Activated CD4-positive, alpha-beta T cell treated with anti-CD3 and anti-CD28 coated beads, Interleukin-2, amount 10 ng/mL, durations not matched to agents 7 days and 5 days (primary cell): ENCODE measurements around the gene VAV2. TPM values are rescaled to one million over a fixed set of nuclear protein-coding genes. Genes with fewer than 3 reads are reported as not detected.

Experiments
- CTCF ChIA-PET: fragments of 350-600 bp; sonication (Branson Sonifier 250); formaldehyde crosslinking; loops from one replicate; lab custom pipeline; 2021; ENCODE audit warnings: antibody characterized with exemption; lab: Charles Lee
- POLR2A ChIA-PET: fragments of 350-600 bp; sonication (Branson Sonifier 250); formaldehyde crosslinking; loops from one replicate; lab custom pipeline; 2021; ENCODE audit warnings: antibody characterized with exemption; lab: Charles Lee
- DNase-seq: peaks from one replicate; pipeline ENCODE4 v3.0.0-alpha.2; 2020
- H3K27ac Mint-ChIP-seq: one replicate; pipeline ENCODE4 v1.8.0; 2021; ENCODE audit warnings: mild to moderate bottlenecking, moderate library complexity, mixed read lengths
- H3K27me3 Mint-ChIP-seq: one replicate; pipeline ENCODE4 v1.8.0; 2021; ENCODE audit warnings: mixed read lengths
- H3K36me3 Mint-ChIP-seq: one replicate; pipeline ENCODE4 v1.8.0; 2021; ENCODE audit warnings: low read depth, mixed read lengths
- H3K4me1 Mint-ChIP-seq: one replicate; pipeline ENCODE4 v1.8.0; 2021; ENCODE audit warnings: mixed read lengths
- H3K4me3 Mint-ChIP-seq: one replicate; pipeline ENCODE4 v1.8.0; 2021; ENCODE audit warnings: mild to moderate bottlenecking, moderate library complexity, mixed read lengths
- H3K9me3 Mint-ChIP-seq: one replicate; pipeline ENCODE4 v1.8.0; 2021; ENCODE audit warnings: mixed read lengths
- total RNA-seq, 2 experiments: library from RNA; stranded (reverse); gene quantifications; one replicate each; pipeline ENCODE4 v1.2.3, GENCODE V29; 2021

The VAV2 gene
- total RNA-seq, 2 experiments from 2014 or later = 6.2 TPM

DNA sequence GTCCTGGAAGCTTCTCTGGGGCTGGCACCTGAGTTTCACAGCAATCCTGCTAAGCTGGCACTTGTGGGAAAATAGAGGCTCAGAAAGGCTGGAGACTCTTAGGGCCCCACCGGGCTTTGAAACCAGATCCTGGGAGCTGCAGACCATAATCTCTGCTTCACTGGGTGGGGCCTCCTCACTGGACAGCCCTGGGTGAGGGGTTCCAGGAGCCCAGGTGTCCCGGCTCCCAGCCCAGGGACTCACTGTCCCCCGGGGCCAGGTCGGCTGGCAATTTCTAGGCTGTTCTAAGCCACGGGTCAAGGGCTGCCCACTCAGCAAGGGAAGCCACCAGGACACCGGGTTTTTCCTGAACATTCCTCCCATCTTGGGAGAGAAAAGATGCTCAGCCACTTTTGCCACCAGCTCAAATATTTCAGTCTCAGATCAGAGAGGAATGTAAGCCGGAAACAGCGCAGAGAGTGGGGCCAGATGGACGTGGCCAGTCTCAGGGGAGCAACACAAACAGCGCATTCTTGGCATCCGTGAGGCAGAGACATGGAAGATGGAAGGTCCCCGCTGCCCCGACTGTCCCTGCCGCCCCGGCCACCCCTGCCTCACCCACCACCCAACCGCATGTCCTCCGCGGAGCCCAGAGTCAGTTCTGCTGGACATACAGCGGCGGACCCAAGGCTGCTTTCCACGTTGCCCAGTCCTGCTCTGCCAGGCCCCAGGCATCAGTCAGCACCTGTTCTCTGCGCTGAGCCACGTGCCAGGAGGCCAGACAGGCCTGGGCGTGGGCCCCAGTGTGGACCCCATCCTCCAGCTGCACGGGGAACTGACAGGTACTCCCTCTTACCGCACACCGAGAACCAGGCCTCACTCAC lies 72.6 kb downstream of the VAV2 start:
- ChIA-PET CTCF (interaction anchor here (0.6 kb wide), 1 partner anchor 797 kb away, joined by 4 read pairs; no protein-coding TSS in a partner anchor), POLR2A (no interaction called here)
- no peak for DNase-seq
- Mint-ChIP-seq H3K4me3 (no peak overlapping the region), H3K9me3 (no peaks in the 10 kb centered on the region), H3K27me3 (no peaks in the 10 kb centered on the region), H3K4me1 (no peaks in the 10 kb centered on the region), H3K27ac (no peak overlapping the region), H3K36me3 (no peaks in the 10 kb centered on the region)

DNA sequence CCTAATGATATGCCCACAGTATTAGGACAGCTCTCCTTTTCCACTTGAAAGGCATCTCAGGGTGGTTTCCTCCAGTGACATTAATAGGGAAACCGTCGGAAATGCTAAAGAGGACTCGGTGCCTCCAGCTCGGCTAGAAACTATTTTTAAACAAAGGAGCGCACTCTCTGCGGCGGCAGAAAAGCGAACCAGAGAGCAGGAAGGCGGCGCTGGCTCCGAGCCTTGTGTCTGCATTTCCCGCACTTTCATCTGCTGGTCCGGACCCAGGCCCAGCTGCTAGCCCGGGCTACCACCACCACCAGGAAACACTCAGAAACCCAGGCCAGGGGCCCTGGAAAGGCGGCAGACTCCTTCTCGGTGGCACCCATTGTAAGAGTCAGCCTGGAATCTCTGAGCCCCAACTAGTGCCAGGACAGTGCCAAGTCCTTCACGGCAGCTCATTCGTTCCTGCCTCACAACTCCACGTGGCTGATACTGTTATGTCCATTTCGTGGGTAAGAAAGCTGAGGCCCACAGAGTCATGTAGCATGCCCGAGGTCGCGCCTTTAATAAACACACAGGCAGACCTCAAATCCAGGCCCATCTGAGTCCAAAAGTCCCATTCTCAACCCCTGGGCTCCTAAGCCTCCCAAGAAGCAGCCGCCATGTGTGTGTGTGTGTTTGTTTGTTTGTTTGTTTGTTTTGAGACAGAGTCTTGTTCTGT lies 73.9 kb downstream of the VAV2 start:
- no peaks in the 10 kb centered on the region for H3K9me3 Mint-ChIP-seq
- no peaks in the 10 kb centered on the region for H3K36me3 Mint-ChIP-seq
- H3K27me3 Mint-ChIP-seq = no peaks in the 10 kb centered on the region
- no peaks in the 10 kb centered on the region for H3K4me1 Mint-ChIP-seq
- ChIA-PET CTCF (no interaction called here), POLR2A (no interaction called here)
- no peak for DNase-seq
- no peak overlapping the region for H3K4me3 Mint-ChIP-seq
- no peak overlapping the region for H3K27ac Mint-ChIP-seq

DNA sequence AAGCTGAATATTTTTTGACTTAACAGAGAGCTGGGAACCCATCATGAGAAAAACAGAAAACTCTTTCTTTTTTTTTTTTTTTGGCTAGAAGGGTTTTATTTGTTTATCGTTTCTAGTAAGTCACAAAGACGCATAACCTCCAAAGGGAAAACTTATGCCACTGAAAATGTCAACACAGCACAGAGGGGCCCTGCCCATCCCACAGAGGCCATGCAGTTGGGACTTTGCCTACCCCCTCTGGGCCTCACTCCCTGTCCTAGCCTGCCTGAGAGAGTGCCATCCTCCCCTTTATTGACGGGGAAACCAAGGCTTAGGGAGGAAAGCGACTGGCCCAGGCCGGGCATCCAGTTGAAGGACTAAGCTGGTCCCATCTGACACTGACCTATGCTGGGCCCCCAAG lies 74.7 kb downstream of the VAV2 start:
- Mint-ChIP-seq H3K27ac (no peak overlapping the region), H3K4me1 (no peaks in the 10 kb centered on the region), H3K9me3 (no peaks in the 10 kb centered on the region), H3K4me3 (no peak overlapping the region), H3K36me3 (no peaks in the 10 kb centered on the region), H3K27me3 (no peaks in the 10 kb centered on the region)
- no peak for DNase-seq
- CTCF ChIA-PET = interaction anchor here (0.6 kb wide), 1 partner anchor 225 kb away, joined by 4 read pairs; no protein-coding TSS in a partner anchor
- POLR2A ChIA-PET = no interaction called here

DNA sequence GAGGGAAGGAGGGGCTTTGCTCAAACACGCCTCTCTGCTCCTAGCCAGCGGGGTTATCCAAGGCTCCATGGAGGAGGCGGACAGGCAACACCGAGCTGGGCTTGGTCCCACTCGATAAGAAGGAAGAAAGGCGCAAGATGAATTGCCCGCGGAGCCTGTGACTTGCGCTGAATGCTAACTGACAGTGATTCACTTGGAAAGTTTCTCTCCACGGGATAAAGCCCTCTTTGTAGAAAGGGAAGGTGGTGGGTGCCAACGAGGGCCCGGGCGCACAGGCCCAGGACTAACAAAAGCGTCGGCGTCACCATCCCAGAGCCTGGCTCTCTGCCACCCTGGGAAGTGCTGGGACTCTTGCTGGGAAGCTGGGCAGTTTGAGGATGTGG lies 76.0 kb downstream of the VAV2 start:
- ChIA-PET CTCF (no interaction called here), POLR2A (no interaction called here)
- Mint-ChIP-seq H3K4me1 (no peaks in the 10 kb centered on the region), H3K36me3 (no peaks in the 10 kb centered on the region), H3K27me3 (no peaks in the 10 kb centered on the region), H3K27ac (no peak overlapping the region), H3K9me3 (no peaks in the 10 kb centered on the region), H3K4me3 (no peak overlapping the region)
- no peak for DNase-seq

DNA sequence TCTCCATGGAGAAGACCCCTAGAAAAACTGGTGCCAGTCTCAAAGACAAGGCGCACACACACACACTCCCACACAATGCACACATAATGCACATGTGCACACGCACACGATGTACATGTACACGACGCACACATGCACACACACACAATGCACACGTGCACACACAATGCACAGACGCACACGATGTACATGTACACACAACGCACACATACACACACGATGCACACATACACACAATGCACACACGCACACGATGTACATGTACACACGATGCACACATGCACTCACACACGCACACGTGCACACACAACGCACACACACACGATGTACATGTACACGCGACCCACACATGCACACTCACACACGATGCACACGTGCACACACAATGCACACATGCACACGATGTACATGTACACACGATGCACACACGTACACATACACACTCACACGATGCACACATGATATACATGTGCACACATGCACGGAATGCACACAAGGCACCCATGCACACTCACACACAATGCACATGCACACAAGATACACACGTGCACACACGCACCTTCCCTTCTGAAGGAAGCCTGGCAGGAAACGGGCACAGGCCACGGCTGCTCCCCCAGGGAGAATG lies 76.5 kb downstream of the VAV2 start:
- Mint-ChIP-seq H3K4me3 (no peak overlapping the region), H3K9me3 (no peaks in the 10 kb centered on the region), H3K27ac (no peak overlapping the region), H3K27me3 (no peaks in the 10 kb centered on the region), H3K36me3 (no peaks in the 10 kb centered on the region), H3K4me1 (no peaks in the 10 kb centered on the region)
- POLR2A ChIA-PET = no interaction called here
- DNase-seq = no peak
- CTCF ChIA-PET = no interaction called here

DNA sequence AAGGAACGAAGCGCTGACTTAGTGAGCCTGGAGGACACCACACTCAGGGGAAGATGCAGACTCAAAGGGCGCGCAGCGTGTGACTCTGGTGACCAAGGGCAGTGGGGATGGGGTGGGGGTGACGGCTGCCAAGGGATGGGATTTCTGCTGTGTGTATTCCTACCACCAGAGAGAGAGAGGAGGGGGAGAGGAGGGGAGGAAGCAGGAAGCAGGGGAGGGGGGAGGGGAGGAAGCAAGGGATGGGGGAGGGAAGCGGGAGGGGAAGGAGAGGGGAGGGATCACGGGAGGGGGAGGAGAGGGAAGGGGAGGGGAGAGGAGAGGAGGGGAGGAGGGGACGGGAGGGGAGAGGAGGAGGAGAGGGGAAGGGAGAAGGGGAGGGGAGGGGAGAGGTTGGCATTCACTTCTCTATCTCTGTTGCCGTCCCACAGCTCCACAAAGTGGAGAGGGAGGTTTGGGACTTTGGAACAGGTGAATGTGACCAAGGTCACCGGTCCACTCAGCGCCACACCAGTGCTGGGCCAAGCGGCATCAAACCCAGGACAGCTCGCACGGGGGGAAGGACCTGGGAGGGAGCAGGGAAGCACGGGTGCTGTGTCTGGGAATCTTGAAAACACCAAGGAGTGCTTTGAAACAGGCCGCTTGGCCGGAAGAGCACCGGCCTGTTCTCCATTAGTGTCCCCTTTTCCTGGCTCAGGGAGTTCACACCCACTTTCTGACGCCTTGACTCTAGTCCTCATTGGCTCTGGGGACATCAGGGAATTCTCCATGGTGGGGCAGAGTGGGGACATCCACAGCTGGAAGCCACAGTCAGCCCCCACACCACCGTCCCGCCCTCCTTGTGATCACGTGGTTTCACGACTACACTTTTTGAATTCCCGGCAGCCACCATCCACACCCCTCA lies 77.4 kb downstream of the VAV2 start:
- Mint-ChIP-seq H3K4me1 (no peaks in the 10 kb centered on the region), H3K27ac (no peak overlapping the region), H3K36me3 (no peaks in the 10 kb centered on the region), H3K9me3 (no peaks in the 10 kb centered on the region), H3K27me3 (no peaks in the 10 kb centered on the region), H3K4me3 (no peak overlapping the region)
- no peak for DNase-seq
- CTCF ChIA-PET = no interaction called here
- POLR2A ChIA-PET = no interaction called here

DNA sequence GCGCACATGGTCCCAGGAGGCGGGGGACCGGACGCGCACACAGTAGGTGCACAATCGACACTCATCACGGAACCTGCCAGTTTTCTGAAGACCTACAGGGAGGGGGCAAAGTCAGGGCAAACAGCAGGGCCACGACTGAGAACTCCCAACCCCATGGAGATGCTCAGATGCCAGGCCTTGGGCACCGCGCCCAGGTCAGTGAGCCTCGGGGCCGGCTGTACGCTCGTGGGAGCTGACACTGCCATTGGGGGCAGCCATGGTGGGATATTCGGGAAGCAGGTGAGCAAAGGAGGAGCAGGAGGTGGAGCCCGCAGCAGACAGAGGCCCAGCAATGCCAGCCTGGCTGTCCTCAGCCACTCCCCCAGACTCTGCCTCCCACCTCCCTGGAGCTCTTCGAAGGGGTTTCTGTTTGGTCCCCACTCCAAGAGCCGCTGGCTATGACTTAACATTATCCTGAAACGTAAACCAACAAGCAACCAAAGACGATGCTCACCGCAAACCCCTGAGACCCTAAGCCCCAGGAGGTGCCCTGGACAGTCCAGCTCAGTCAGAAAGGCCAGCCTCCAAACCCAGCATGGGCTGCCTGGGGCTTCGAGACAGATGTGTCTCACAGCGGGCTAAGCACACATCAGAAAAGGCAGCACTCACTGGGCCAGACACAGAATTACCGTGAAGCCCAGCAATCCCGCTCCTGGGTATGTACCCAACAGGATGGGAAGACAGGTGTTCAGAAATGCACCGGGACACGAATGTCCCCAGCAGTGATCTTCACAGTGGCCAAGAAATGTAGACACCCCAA lies 78.4 kb downstream of the VAV2 start:
- Mint-ChIP-seq H3K4me1 (no peaks in the 10 kb centered on the region), H3K4me3 (no peak overlapping the region), H3K9me3 (no peaks in the 10 kb centered on the region), H3K27ac (no peak overlapping the region), H3K36me3 (no peaks in the 10 kb centered on the region), H3K27me3 (no peaks in the 10 kb centered on the region)
- DNase-seq = no peak
- ChIA-PET CTCF (no interaction called here), POLR2A (no interaction called here)

DNA sequence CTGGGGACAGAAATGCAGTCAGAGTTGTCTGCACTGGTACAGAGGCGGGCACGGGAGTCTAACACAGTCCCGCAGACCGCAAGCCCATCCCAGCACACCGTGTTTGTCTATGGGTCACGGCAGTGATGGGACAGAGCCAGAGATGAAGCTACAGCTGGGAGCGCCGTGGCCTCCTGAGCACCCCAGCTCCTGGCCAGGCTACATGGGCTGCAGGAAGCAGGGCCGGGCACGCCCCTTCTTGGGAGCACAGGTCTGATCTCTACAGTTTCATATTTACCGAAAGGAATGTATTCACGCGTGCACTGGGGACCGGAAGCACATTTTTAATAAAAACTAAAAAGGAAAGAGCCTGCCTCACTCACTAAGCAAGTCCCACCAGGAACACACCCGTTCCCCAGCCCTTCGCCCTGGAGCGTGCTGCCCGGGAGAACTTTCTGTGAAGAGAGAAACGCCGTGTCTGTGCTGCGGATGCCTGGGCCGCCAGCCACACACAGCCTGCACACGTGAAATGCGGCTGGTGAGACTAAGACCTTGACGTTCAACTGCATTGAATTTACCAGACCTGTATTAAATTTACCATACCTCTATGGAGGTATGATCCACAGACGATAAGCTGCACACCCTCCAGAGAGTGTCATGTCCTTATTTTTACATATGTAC lies 81.1 kb downstream of the VAV2 start:
- no peak for DNase-seq
- Mint-ChIP-seq H3K36me3 (no peaks in the 10 kb centered on the region), H3K27ac (no peak overlapping the region), H3K9me3 (no peaks in the 10 kb centered on the region), H3K4me3 (no peak overlapping the region), H3K27me3 (no peaks in the 10 kb centered on the region), H3K4me1 (no peaks in the 10 kb centered on the region)
- ChIA-PET POLR2A (no interaction called here), CTCF (interaction anchor here (0.7 kb wide), 1 partner anchor 521 kb away, joined by 3 read pairs; no protein-coding TSS in a partner anchor)

DNA sequence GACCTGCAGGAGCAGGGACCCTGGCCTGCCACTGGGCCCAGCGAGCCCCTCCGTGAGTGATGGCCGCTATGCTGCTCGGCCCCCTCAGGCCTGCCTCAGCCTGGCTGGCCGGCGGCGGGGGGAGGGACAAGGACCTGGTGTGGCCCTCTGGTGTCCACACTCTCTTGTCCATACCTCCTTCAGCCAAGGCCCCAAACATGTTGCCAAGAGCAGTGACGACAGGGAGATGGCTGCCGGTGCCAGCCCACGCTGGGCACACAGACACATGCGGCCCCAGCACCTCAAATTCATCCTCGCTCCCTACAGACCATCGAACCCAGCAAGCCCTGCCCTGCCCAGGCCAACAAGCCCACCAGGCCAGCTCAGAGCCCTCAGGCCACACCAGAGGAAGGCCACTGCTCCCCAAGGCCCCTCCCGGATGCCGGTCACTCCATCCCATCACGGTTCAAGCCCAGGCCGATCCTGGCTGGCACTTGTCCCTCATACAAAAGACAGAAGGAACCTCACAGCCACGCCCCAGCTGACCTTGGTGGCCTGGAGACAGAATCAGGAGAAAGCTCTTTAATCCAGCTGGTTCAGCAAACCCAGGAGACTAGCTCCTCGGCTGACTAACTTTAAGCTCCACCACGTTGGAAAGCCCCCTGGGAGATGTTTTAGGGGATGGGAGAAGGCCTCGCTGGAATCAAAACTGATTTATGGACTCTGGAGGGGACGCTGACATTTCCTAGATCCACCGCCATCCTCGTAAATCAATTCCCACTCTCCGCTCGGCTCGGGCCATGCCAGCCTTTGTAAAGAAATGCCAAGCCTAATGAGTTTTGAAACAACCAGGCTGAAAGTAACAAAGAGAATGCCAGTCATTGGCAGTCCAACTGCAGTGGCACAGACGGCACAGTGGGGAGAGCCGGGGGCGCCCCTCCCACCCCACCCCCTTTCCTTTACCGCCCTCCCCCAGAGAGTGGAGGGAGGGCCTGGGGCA lies 84.9 kb downstream of the VAV2 start:
- POLR2A ChIA-PET = no interaction called here
- no peak overlapping the region for H3K27ac Mint-ChIP-seq
- no peaks in the 10 kb centered on the region for H3K27me3 Mint-ChIP-seq

DNA sequence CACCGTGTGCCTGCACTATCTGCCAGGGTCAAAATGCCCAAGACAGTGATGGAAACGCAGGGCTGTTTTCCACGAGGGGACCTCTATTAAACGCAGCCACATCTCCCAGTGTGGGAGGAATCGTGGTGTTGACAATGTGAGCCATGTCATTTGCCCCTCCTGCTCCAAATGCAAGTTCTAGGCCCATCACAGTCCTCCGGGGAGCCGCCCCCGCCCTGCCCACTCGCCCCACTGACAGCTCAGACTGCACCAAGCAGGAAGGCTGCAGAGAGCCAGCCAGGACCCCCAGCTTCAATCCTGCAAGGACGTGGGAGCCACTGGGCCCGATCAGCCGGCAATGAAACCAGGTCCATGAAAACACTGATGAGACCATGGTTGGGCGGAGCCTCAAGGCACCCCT lies 85.9 kb downstream of the VAV2 start:
- Mint-ChIP-seq H3K27me3 (no peaks in the 10 kb centered on the region), H3K27ac (no peak overlapping the region), H3K4me1 (no peaks in the 10 kb centered on the region), H3K36me3 (no peaks in the 10 kb centered on the region), H3K4me3 (no peak overlapping the region), H3K9me3 (no peaks in the 10 kb centered on the region)
- DNase-seq = no peak
- CTCF ChIA-PET = no interaction called here
- POLR2A ChIA-PET = no interaction called here

More for the DNA sequence above, 84.9 kb downstream of the VAV2 start:
- no peak for DNase-seq
- CTCF ChIA-PET = no interaction called here
- Mint-ChIP-seq H3K36me3 (no peaks in the 10 kb centered on the region), H3K9me3 (no peaks in the 10 kb centered on the region), H3K4me1 (no peaks in the 10 kb centered on the region), H3K4me3 (no peak overlapping the region)

DNA sequence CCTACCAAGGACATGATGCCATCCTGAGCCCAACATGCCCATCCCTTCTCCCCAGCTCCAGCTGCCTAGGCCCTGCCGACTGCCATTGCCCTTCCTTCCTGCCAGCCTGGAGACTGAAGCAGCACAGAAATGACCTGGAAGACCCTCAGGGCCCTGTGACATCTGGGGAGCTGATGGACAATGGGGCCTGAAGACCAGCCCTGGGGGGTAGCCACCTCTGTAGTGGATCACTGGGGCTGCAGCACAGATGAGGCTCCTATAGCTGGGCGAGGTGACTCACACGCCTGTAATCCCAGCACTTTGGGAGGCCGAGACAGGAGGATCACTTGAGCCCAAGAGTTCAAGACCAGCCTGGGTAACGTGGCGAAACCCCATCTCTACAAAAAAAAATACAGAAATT lies 86.6 kb downstream of the VAV2 start:
- ChIA-PET CTCF (interaction anchor here (0.6 kb wide), 1 partner anchor 84 kb away, joined by 3 read pairs; no protein-coding TSS in a partner anchor), POLR2A (no interaction called here)
- DNase-seq = no peak
- Mint-ChIP-seq H3K36me3 (no peaks in the 10 kb centered on the region), H3K9me3 (no peaks in the 10 kb centered on the region), H3K27me3 (no peaks in the 10 kb centered on the region), H3K4me3 (no peak overlapping the region), H3K4me1 (no peaks in the 10 kb centered on the region), H3K27ac (no peak overlapping the region)
